NCI-H748 (cell line): ENCODE data around the gene SUMO4.

Experiments used
- DNase-seq: peaks from one replicate; lab custom pipeline; 2025; ENCODE audit not compliant: unreplicated experiment; lab: John Stamatoyannopoulos, UW

SUMO4 gene

DNA sequence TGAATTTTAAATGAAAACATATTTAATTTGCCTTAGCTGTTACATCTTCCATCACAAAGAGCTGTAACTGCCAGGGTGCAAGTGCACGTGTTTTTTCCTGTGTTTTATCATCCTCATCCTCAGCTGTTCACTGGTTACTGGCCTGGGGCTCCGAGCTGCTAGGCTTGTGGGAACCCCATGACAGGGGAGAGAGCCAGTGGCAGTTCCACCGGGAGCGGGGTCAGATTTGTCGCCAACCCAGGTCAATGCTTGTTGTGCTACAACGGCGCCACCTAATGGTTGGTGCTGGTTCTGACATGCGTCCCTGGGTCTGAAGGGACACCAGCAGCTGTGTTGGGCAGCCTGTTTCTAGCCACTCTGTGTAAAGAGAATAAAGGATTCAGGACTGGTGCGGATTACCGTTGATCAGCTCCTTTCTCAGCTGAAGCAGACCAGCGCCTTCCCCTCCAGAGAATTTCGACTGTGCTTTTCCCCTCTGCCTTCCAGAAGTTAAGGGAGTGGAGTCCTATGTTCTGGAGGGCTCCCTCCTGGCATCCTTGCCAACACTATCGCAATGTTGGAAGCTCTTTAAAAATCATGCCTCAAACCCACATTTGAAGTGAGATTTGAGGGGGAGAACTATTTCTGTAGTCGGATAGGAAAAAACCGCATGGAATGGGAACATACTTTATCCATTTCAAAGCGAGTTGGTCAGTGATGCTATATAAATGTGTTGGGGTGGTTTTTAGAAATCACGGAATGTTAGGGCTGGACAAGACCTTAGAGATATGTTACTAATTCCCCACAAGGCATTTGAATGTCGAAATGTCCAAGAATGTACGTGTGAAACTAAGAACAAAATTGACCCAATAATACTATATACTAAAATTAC, 32.1 kb downstream of the SUMO4 start:
- DNase-seq, result peak; percentile 83

- DNase-seq, result peak; percentile 40
Measured at GRCh38 chr6:149433405-149433804, 33.3 kb downstream of the SUMO4 start.

- no peak for DNase-seq
Measured at GRCh38 chr6:149433881-149434280, 33.8 kb downstream of the SUMO4 start.

- DNase-seq, result no peak
Measured at GRCh38 chr6:149435919-149436586, 36.0 kb downstream of the SUMO4 start.

- DNase-seq, result no peak
Measured at GRCh38 chr6:149436647-149437046, 36.6 kb downstream of the SUMO4 start.

- DNase-seq, result no peak
Measured at GRCh38 chr6:149437212-149437611, 37.1 kb downstream of the SUMO4 start.

GRCh38 chr6:149438855-149439254, 38.8 kb downstream of the SUMO4 start:
- DNase-seq, result no peak

GRCh38 chr6:149439626-149440025, 39.6 kb downstream of the SUMO4 start:
- DNase-seq, result no peak

- no peak for DNase-seq
Measured at GRCh38 chr6:149440735-149441671, 40.9 kb downstream of the SUMO4 start.

- no peak for DNase-seq
Measured at GRCh38 chr6:149441740-149442139, 41.7 kb downstream of the SUMO4 start.

GRCh38 chr6:149443411-149444181, 43.5 kb downstream of the SUMO4 start:
- no peak for DNase-seq

DNA sequence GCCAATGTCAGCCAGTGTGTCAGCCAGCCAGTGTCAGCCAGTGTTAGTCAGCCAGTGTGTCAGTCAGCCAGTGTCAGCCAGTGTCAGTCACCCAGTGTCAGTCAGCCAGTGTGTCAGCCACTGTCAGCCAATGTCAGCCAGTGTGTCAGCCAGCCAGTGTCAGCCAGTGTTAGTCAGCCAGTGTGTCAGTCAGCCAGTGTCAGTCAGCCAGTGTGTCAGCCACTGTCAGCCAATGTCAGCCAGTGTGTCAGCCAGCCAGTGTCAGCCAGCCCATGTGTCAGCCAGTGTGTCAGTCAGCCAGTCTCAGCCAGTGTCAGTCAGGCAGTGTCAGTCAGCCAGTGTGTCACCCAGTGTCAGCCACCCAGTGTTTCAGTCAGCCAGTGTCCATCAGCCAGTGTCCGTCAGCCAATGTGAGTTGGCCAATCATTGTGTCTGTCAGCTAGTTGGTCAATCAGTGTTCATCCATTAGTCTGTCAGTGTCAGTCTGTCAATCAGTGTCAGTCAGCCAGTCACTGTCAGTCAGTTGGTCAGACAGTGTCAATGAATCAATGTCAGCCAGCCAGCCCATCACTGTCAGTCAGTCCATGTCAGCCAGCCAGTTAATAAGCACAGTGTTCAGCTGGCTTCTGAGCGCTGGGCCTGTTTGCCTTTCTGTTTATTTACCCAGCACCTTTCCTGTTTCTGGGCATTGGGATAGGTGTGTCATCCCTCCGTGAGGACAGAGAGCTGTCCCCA, 44.5 kb downstream of the SUMO4 start:
- DNase-seq, result peak; percentile 11

- no peak for DNase-seq
Measured at GRCh38 chr6:149445095-149445466, 45.0 kb downstream of the SUMO4 start.

DNA sequence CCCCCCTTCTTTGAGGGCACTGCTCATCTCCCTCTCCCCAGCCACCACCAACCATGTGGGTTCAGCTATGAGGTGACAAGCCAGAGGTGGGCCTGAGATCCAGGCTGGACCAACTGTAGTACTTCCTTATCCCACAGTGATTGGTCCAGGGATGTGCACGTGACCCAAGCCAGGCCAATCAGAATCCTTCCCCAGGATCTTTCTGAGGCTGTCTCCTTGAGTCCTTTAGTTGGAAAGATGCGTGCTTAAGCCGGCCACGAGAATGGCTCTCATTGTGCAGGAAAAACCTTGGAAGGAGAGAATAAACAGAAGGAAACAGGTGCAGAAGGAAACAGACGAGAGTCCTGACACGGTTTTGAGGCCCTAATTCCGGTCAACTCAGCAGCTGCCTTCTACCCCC, 45.5 kb downstream of the SUMO4 start:
- no peak for DNase-seq

GRCh38 chr6:149446791-149447376, 46.8 kb downstream of the SUMO4 start:
- no peak for DNase-seq

DNA sequence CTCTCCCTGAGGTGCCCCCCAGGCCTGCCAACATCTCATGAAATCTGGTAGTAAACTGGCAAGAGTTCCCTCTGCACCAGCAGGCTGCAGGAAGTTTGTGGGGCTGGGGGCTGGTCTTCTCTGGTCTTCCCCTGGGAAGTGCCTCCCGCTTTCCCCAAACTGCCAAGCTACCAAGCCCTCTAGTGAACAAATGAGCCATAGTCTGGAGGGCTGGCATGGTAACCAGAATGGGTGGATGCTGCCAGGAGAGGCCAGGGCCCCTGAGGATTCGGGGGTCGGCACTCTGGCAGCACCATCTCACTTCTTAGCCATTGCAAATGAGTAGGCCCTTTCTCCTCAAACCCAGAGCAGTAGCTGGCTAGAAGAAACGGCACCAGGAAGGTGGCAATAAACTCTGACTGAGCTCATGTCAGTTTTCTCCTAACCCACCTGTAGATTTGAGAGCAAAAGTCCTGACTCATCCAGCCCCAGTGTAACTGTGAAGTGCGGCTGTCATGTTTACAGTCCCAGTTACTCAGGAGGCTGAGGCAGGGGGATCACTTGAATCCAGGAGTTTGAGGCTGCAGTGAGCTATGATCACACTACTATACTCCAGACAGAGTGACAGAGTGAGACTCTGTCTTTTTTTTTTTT, 48.9 kb downstream of the SUMO4 start:
- no peak for DNase-seq

DNA sequence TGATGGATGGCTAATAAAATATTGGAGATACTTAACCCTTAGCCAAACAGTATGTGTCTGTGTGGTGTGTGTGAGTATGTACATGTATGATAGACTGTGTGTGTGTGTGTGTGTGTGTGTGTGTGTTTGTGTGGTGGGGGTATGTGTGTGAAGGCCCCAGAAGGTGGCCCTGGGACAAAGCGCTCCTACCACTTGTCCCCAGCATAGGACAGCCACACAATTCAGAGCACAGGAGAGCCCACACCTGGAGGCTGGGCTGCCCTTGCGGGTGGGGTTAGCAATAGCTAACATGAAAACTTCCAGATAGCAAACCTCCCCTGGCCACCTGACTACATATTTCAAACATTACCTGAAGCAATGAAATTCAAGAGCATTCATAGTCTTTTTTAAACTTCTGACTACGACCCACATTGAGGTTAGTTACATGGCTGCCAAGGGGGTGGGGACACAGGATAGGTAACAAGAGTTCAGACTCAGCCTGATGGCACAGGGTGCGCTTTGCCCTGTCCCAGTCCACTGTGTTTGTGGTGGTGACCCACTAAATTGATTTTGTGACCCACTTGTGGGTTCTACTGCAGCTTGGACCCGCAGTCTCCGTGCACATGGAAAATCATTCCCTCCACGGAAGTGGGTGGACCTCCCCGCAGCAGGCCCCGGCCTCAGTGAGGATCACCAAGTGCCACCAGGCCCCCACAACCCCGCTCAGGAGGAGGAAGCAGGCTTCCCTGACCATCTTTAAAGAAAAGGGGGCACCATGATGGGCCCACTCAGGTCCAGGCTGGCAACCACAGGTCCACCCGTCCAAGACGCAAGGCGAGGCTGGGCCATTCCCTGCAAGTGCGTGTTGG, 50.0 kb downstream of the SUMO4 start:
- DNase-seq, result no peak
